Neural progenitor cell (in vitro differentiated cells): Measurements from ENCODE around the gene UBE2G2.

ENCODE experiments used
- EZH2 ChIP-seq: fragments of 200-600 bp; sonication (generic); IDR thresholded peaks from 2 replicates; pipeline ENCODE4 v1.6.1; 2017; ENCODE audit warnings: antibody characterized with exemption, mild to moderate bottlenecking, moderate library complexity
- EZH2phosphoT487 ChIP-seq: fragments of 200-600 bp; sonication (generic); IDR thresholded peaks from 2 replicates; pipeline ENCODE4 v1.6.1; 2017; ENCODE audit warnings: antibody characterized with exemption
- TF ChIP-seq, protein P1 (sequence below): fragments of 200-600 bp; sonication (generic); IDR thresholded peaks from 2 replicates; pipeline ENCODE4 v1.5.1; 2017; ENCODE audit warnings: antibody characterized with exemption, mild to moderate bottlenecking

DNA sequence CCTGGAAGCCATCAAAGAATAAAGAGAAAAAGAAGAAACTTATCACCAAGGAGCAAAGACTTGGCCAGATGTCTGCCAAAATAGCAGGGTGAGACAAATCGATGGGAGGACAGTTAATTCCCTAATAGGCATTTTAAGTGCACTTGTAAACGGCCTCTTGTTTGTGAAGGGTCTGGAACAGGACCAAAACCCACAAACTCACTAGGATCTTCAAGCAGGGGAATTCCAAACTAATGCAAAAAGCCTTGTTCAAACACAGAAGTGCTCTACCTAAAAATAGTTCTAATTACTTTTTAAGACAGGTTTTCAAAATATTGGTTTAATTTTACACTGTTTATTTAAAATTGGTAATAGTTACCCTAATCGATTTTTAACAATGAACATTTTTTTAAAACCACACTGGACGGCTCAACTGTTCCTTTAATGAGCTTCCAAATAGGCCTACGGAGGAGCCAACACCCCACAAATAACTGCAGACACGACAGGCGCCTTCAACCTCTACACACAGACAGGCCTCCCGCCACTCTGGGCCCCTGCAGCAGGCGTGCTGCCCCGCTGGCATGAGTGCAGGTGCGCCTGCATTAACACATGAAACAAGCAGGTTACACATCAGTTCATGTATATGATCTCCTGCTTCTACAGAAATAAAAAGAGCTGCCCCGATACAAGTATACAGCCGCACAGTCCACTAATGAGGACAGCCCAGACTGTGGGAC, 15.8 kb downstream of the UBE2G2 start:
- TF ChIP-seq EZH2, result no peak
- TF ChIP-seq, protein P1, sequence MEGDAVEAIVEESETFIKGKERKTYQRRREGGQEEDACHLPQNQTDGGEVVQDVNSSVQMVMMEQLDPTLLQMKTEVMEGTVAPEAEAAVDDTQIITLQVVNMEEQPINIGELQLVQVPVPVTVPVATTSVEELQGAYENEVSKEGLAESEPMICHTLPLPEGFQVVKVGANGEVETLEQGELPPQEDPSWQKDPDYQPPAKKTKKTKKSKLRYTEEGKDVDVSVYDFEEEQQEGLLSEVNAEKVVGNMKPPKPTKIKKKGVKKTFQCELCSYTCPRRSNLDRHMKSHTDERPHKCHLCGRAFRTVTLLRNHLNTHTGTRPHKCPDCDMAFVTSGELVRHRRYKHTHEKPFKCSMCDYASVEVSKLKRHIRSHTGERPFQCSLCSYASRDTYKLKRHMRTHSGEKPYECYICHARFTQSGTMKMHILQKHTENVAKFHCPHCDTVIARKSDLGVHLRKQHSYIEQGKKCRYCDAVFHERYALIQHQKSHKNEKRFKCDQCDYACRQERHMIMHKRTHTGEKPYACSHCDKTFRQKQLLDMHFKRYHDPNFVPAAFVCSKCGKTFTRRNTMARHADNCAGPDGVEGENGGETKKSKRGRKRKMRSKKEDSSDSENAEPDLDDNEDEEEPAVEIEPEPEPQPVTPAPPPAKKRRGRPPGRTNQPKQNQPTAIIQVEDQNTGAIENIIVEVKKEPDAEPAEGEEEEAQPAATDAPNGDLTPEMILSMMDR, result no peak
- no peak for TF ChIP-seq EZH2phosphoT487
